Sigmoid colon (tissue), 4 donors: ENCODE data around the gene CYP4F3.

Experiments
- EP300 ChIP-seq, 4 donors: sonication (generic); formaldehyde crosslinking; IDR thresholded peaks; one replicate each; pipeline ENCODE4 v1.6.1; 2017; ENCODE audit warnings: antibody characterized with exemption in 4 of 4
- POLR2A ChIP-seq, 2 donors: fragments of 450-650 bp; IDR thresholded peaks; one replicate each; pipeline ENCODE4 v1.6.1; 2016; ENCODE audit warnings: antibody characterized with exemption in 2 of 2, mild to moderate bottlenecking in 2 of 2, moderate library complexity in 2 of 2
- TF ChIP-seq, protein P1 (sequence below), 4 experiments: fragments of 450-650 bp in 3 of 4; fragments of 200-600 bp in 1 of 4; IDR thresholded peaks; one replicate each; pipeline ENCODE4 v1.5.1; 2016 to 2019; ENCODE audit warnings: antibody characterized with exemption in 4 of 4, mild to moderate bottlenecking in 3 of 4, moderate library complexity in 2 of 4

DNA sequence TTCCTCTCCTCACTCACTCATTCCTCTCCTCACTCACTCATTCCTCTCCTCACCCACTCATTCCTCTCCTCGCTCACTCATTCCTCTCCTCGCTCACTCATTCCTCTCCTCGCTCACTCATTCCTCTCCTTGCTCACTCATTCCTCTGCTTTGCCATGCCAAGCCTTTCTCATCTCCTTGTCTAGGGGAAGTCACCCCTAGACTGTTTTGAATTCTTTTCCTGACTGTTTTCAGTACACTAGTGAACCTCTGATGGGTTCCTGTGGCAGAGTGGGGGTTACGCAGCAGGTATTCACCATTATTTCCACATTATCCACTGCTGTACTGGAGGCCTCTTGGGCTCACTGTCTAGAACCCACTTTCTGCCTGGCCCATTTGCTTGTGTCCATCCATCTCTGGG lies 24.5 kb upstream of the CYP4F3 start:
- TF ChIP-seq, protein P1, sequence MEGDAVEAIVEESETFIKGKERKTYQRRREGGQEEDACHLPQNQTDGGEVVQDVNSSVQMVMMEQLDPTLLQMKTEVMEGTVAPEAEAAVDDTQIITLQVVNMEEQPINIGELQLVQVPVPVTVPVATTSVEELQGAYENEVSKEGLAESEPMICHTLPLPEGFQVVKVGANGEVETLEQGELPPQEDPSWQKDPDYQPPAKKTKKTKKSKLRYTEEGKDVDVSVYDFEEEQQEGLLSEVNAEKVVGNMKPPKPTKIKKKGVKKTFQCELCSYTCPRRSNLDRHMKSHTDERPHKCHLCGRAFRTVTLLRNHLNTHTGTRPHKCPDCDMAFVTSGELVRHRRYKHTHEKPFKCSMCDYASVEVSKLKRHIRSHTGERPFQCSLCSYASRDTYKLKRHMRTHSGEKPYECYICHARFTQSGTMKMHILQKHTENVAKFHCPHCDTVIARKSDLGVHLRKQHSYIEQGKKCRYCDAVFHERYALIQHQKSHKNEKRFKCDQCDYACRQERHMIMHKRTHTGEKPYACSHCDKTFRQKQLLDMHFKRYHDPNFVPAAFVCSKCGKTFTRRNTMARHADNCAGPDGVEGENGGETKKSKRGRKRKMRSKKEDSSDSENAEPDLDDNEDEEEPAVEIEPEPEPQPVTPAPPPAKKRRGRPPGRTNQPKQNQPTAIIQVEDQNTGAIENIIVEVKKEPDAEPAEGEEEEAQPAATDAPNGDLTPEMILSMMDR (IDR thresholded peaks at IDR 0.05): no peak
- no peak for TF ChIP-seq POLR2A (IDR thresholded peaks at IDR 0.05)
- TF ChIP-seq EP300 (IDR thresholded peaks at IDR 0.05): no peak
